HG02943 (cell line): ENCODE measurements around the gene SAMD4A.

Experiments
- ATAC-seq: cut with Tn5 transposase; IDR thresholded peaks from one replicate; pipeline ENCODE4 v1.9.1; 2021; ENCODE audit warnings: mild to moderate bottlenecking, low read depth, moderate library complexity; ENCODE audit not compliant: unreplicated experiment

Gene SAMD4A

DNA sequence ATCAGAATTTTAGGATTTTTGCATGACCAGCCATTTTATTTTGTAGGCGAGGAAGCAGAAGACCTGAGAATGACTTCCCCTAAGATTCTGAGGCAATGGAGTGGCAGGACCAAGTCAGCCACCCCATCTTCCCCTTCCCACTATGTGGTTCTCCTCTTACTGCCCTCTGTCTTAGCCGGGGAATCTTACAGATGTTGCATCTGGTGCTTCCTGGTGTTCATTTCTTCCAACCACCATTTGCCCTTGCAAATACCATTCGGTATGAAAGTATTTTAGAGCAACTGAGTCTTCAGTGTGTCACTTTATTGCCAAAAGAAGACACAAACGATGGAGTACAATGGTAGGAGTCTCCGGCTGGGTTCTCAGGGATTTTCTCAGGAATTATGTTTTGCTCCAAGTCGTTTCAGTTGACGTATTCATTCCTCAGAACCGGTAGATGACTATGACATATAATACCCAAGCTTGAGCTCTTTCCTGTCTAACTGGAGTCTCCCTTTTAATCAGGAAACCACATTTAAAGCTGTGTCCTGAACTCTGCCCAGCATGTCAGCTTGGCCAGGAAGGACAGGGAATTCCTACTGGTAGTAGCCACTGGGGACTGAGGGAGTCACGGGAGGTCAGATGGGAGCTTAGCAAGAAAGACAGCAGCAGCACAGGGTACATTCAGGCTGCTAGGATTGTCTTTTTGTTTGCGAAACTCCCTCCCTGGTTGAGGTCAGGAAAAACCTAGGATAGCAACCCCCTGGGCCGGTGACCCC lies 87.0 kb downstream of the SAMD4A start:
- ATAC-seq: no peak

DNA sequence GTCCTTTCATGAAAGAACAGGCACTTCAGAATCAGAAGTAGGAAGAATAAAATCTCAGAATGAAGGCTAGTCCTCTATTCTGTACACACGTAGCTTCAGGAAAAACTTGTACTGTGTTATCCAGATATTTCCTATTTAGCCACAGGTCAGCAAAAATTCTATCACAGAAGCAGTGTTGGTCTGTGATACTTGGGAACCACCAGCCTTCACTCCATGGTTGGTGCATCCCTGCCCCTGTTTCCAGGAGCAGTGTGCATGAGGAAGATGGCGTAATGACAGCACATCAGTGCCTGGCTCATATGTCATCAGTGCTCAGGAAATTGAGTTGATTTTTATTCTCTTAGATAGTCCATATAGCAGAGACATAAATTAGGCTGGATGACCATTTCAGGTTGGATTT lies 87.7 kb downstream of the SAMD4A start:
- ATAC-seq: no peak

DNA sequence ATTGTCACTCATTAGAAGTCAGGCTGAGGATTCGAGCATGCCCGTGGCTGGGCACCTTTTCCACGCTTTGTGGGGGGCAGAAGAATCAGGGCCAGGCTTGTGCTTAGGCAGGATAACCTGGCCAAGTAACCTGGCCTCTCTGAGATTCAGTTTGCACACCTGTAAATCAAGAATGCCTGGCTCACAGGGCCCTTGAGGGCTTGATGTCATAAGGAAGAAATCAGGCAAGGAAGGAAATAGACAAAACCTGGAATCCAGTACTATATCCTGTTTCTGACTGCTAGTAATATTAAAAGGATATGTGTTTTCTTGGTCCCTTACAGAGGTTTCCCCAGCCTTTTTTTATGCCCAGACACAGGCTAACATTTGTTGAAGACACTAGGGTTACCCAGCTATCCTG lies 91.9 kb downstream of the SAMD4A start:
- no peak for ATAC-seq

DNA sequence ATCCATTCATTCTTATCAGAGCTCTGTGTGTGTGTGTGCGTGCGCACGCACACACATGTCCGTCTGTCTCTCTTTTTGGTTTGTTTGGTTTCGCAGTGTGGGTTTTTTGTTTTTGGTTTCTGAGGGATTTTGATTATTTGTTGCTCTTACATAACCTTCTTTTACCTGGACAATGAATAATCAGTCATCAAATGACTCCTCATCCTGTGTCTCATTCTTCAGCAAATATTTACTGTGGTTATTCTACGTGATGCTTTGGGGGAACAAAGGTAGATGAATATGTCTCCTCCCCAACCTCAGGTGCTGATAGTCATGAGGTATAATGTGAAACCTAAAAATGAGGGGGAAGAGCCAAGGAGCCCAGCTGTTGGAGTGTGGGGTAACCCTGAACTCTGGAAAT lies 92.4 kb downstream of the SAMD4A start:
- no peak for ATAC-seq

DNA sequence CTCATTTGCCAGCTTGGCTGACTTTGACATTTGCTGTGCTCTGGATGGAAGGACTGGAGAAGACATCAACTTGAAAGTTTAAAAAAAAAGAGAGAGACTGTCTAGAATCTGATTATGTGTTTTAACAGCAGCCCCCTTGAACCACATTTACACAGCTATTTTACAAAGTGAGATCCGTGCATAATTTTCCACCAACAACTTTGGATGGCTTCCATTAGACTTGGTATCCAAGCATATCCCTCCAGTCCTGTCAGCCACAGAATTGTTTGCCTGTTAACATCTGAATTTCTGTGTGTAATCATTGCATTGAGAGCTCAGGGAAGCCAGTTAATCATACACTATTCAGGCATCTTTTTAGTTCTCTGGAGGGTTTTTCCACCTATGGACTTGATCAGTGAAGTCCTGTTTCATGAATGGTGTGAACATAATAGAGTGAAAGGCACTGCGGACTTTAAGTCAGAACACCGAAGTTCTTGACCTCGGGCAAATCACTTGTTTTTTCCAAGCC lies 93.7 kb downstream of the SAMD4A start:
- no peak for ATAC-seq

DNA sequence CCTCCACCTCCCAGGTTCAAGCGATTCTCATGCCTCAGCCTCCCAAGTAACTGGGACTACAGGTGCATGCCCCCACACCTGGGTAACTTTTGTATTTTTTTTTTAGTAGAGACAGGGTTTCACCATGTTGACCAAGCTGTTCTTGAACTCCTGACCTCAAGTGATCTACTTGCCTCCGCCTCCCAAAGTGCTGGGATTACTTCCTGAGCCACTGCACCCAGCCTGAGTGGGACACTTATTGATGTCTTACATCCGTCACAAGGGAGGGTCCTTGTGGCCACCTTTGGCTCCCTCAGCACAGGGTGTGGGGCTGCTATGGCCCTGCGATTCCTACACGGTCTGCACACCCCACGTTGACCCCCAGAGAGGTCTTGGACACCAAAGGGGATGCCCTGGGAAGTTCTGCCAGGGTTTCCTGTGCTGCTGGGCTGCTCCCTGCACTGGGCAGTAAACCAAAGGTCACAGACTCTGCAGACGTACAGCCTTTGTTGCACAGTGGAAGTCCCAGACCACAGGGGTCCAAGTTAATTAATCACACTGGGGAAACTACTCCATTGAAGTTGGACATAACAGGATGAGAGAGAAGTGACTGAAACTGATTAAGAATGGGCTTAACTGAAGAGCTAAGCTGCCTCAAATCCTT lies 95.7 kb downstream of the SAMD4A start:
- no peak for ATAC-seq

DNA sequence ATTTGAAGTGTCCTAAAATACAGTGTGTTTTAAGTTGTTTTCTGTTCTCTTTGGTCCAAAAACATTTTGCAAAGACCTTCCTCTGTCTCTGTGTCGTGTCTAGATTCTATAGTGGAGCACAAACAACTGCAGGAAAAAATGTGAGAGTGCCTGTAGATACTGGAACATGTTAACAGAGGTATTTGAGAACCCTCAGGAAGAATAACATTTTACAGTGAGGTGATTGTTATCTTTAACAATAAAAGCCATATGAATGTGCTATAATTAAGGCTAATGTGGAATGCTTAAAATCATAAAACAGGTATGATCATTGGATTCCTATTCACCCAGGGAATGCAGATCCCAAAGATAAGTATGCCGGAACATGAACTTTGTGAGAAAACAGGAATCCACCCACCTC lies 98.0 kb downstream of the SAMD4A start:
- ATAC-seq: no peak

DNA sequence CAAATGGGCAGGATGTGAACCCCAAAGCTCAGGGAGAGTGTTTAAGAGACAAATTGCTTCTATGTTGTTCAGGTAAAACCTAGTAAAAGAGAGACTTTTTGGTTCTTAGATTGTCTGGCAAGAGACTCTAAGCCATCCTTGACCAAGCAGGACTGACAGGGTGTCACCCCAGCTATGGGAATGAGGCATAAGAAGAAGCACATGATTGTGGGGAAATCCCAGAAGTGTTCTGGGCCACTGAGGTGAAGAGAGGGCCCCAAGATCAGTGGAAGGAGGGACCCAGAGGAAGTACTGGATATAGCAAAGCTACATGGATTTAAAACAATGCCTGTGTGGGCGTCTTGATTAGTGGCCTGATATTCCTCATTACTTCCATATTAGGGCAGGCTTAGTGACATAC lies 99.0 kb downstream of the SAMD4A start:
- no peak for ATAC-seq

DNA sequence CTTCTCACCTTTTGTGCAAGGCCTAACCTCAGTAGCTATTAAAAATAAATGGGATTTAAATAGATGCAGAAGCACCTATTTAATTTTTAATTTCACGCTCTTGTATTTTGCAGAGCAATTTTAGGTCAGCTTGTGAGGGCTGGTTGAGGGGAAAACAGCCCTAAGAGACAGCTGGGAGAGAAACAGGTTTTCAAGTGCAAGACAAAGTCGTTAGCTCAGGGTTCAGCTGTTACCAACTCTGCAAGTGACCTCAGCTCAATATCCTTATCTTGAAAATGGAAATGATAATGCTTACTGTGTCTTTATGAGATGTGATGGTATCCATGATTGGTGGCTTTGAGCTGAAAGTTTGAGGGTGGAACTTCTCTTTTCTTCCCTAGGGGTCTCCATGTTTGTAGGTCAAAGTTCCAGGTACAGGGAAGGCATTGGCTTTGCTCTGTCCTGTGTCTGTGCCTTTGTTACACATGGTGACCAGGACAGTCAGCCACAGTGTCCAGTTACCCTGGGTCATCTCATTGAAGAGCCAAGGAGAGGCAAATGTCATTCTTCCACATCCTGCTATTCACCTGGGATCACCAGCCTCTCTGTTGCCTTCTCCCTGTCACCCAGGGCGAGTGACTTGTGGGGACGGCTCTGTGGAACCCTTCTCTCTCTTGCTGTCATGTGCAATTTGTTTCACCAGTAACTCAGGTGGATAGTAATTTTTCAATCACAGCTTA lies 100.3 kb downstream of the SAMD4A start:
- ATAC-seq: no peak

DNA sequence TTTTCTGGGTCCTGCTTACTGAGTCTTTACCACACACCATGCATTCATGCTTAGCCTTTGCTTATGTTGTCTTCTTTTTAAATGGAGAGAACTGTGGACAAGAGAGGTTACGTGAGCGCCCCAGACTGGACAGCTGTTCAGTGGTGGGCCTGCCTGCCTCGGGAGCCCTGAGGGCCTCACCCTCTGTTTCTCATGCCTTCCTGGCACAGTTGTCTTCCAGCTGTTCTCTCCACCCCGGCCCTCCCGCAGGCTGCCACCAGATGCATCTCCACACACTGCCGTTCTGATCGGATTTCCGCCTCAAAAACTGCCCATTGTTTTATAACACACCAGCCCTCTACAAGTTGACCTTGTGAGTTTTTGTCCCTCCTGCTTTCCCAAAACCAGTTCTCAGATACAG lies 100.8 kb downstream of the SAMD4A start:
- ATAC-seq: no peak

DNA sequence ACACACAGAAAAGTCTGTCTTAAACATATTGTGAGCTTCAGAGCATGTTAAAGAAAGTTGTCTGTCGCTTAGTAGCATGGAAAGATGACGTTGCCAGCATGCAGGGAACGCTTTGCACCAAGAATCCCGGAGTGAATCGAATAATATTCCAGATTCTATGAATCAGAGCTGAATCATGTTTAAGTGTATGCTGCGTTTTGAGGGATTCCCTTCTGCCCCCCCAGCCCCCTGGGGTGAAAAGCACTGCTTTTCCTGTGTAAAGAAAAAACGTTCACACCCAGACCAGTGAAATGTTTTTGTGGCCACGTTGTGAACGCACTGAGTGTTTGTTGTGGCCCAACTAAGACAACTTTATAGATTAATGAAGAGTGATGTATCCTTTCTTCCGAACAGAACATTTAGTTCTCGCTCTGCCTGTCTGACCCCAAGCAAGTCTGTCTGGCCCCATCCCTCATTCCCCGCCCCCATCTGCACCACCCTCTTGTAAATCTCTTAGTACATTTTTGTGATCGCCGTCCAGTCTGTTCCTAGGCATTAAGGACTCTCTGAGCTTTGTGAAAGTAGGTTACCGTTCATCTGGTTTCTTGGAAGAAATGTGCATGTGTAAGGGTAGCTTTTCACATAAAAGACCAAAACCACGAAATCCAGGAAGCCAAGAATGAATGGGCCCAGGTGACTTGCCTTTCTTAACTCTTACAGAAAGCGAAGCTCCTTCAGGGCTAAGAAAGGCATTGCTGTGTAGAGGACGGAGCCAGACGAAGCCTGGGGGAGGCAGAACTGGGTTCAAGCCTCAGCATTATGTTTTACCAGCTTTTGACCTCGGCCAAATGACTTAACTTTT lies 103.0 kb downstream of the SAMD4A start:
- no peak for ATAC-seq

DNA sequence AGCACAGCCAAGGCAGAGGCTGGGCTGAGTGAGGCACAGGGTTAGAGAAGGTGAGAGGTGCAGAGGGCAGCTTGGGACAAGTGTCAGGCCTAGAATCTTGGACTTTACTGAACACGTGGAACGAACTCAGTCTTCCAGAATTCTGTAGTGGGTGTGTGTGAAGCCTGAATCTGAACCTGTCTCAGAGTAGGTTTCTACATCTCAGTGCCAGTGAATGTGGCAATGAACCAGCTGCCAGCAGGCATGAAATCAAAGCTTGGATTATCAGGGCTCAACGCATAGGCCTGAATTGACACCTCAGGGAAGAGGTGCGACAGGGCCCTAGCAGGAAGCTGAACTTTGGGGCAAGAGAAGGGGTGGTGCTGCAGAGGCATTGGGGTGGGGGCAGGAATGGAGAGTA lies 104.6 kb downstream of the SAMD4A start:
- ATAC-seq: no peak

DNA sequence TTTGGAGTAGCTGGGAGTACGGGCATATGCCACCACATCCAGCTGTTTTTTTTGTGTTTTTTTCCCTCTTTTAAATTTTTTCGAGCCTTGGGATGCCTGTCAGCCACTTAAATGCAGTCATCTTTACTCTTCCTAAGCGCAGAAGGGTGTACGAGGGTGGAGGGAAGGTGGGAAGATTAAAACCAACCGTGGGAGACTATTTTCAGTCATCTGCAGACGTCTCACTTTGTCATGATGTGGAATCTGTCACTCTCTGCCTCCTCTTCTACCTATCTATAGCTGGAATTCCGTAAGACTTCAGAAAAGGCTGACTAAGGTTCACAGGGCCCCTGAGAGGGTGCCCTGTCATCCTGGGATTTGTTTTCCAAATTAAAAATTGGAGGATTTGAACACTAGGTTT lies 105.3 kb downstream of the SAMD4A start:
- ATAC-seq: no peak

DNA sequence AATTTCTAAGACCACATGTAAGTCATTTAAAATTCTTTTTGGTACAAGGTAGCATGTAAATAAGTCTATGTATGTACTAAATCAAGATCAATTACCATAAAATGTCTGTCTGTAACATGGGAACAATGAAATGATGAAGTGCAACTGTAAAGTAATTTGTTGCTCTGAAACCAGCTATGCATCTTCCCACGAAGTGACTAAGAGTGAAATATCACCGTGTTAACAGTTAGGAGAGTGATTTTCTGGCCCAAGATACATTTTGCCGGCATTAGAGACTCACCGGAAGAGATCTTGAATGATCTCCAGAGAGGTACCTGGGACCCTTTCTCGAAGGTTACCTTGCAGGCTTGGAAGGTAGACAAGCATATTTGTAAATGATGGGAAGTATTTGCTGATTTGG lies 105.8 kb downstream of the SAMD4A start:
- no peak for ATAC-seq

DNA sequence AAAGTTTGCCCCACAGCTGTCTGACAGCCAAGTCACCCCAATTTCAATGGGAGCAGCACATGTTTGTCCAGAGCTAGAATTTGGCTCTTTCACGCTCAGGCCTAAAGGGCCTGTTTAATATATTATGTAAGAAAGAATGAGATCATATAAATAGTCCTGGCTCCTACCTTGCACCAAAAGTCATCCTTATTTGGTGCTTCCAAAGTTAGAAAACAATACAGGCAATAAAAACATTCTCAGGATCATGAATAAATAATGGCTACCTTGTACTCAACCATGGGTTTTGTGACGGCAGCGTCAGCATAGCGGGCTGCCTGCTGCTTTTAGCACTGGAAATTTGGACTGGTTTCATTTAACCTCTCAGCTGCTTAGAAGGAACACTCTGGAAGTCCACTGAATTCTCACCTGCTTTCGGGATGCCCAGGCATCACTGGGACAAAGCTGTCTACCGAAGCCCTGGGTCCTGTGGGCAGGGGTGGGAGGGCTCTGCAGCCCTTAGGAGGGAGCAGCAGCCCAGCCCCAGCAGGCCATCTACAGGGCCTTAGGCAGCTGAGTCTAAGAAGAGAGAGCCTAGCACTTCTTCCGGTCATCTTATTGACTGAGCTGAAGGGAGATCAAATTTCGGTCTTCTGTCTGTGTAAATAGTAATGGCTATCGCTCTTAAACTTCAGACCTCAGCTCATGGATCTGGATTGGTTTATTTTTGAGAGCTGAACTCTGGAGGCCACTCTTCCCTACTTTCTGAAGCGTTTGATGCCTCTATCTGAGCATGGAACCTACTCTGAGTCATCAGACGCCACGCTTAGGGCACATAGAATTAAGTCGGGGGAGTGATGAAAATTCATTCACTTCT lies 106.5 kb downstream of the SAMD4A start:
- ATAC-seq: no peak

DNA sequence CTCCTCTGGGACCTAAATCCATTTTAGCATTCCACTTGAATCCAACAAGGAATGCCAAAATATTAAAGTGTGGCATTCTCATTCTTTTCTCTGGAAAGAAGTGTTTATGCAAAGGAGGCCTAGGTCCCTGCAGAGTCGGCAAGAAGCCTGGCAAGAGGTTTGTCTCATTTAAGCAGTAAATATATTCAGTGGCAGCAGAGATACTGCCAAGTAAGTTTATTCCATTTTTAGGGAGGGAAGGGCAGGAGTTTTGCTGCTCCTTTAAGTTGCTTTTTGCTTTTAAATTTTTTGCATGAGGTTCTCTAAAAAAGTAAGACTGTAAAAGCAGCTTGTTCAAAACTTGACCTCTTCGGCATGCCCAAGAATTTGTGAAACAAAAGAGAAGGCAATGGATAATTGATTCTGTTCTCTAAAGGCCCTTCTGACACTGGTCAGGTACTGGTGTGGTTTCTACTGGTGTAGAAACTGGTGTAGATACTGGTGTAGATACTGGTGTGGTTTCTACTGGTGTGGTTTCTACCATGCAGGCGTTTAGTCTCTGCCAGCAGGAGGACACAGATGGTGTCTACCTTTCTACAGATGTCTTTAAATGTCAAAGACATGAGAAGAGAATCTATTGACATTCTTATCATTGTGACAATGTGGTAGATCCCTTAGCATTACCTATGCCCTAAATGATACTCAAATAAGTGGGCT lies 107.3 kb downstream of the SAMD4A start:
- ATAC-seq: no peak

DNA sequence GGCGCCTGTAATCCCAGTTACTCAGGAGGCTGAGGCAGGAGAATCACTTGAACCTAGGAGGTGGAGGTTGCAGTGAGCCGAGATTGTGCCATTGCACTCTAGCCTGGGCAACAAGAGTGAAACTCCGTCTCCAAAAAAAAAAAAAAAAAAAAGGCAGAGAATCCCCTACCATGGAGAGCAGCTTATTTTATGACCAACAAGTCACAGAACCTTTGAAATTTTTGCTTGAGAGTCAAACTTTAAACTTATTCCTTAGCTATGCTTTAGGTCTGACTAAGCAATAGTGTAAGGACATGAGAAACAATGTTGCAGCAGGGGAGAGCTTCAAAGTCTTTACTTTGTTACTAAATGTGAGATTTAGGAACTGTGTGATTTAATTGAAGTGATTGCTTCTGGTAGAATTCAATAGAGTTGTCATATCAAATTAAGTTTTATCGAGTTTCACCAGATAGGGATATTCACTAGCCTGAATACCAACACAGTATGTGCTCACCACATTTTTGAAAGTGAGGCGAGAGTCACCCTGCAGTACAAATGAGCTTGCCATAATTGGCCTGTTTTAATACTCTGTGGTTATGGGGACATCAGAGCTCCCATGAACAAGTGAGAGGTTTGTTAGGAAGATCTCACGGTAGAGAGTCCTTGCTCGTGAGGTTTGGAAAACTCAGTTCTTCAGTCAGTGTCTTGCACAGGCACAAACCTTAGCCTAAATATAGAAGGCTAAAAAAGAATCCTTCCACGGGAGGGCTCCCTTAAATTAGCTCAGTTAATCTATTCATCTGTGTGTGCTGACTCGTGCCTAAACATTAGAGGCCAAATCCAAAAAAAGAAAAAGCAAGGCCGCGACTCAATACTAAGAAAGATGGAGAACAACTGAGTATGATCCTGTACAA lies 108.6 kb downstream of the SAMD4A start:
- no peak for ATAC-seq
